Measurements from ENCODE around the gene RET.

The RET gene

DNA sequence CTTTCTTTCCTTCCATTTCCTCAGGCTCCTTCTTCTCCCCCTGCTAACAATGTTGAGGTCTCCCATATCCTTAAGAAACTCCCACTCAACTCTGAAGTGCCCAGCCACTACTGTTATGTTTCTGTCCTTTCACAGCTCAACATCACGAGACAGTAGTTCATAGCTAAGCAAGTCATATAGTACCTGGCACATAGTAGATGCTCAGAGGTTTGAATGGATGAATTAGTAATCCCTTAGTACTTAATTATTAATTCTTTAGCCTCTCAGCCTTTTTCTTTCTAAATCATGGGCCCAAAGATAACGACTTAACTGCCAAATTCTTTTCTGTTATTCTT lies 84.0 kb downstream of the RET start:
- no peaks in the 10 kb centered on the region for H4K20me1 ChIP-seq (ENCODE audit: control insufficient read depth, insufficient read depth, low read depth, low read length)
- no peaks in the 10 kb centered on the region for H3K4me1 ChIP-seq (ENCODE audit: control insufficient read depth, low read length)
- peaks cover 12% of the 10 kb centered on the region for H3K36me3 ChIP-seq (ENCODE audit: control insufficient read depth, low read length)
- no peak overlapping the region for H3K4me2 ChIP-seq (ENCODE audit: low read length)
- TF ChIP-seq EZH2phosphoT487 (IDR thresholded peaks at IDR 0.05; ENCODE audit: borderline replicate concordance, low read length): no peak
- TF ChIP-seq, protein P1, sequence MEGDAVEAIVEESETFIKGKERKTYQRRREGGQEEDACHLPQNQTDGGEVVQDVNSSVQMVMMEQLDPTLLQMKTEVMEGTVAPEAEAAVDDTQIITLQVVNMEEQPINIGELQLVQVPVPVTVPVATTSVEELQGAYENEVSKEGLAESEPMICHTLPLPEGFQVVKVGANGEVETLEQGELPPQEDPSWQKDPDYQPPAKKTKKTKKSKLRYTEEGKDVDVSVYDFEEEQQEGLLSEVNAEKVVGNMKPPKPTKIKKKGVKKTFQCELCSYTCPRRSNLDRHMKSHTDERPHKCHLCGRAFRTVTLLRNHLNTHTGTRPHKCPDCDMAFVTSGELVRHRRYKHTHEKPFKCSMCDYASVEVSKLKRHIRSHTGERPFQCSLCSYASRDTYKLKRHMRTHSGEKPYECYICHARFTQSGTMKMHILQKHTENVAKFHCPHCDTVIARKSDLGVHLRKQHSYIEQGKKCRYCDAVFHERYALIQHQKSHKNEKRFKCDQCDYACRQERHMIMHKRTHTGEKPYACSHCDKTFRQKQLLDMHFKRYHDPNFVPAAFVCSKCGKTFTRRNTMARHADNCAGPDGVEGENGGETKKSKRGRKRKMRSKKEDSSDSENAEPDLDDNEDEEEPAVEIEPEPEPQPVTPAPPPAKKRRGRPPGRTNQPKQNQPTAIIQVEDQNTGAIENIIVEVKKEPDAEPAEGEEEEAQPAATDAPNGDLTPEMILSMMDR (IDR thresholded peaks at IDR 0.05; ENCODE audit: low read depth, low read length, poor library complexity, severe bottlenecking): no peak
- H3K79me2 ChIP-seq (ENCODE audit: control insufficient read depth, low read length): peaks cover 7% of the 10 kb centered on the region
- H3K27me3 ChIP-seq (ENCODE audit: control insufficient read depth, low read length): no peaks in the 10 kb centered on the region
- H3K9me3 ChIP-seq (ENCODE audit: control insufficient read depth, insufficient read depth, low read length): no peaks in the 10 kb centered on the region
- no peaks in the 10 kb centered on the region for H3K9me2 ChIP-seq (replicated peaks; ENCODE audit: control insufficient read depth, low read length)
- H3F3A ChIP-seq (ENCODE audit: control insufficient read depth, insufficient read depth): no peaks in the 10 kb centered on the region
- no peak overlapping the region for H3K27ac ChIP-seq (ENCODE audit: low read depth, low read length)
- no peak overlapping the region for H3K4me3 ChIP-seq (ENCODE audit: low read length)

DNA sequence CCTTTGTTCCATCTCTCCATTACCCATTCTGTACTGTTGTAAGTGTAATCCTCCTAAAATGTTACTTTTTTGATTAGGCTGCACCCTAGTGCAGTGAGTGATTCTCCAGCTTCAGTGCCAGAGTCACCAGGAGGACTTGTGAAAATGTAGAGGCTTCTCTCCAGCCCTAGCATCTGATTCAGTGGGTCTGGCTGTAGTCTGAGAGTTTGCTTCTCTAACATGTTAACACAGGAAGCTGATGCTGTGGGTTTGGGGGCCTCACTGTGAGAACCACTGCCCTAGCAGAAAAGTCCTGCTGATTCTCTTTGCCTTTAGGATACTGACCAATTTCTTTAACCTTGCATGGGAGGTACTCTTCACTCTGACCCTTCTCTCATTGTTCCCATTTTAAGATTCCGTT lies 85.7 kb downstream of the RET start:
- H3K27me3 ChIP-seq (ENCODE audit: control insufficient read depth, low read length): no peaks in the 10 kb centered on the region
- no peak overlapping the region for H3K4me2 ChIP-seq (ENCODE audit: low read length)
- no peaks in the 10 kb centered on the region for H3K9me2 ChIP-seq (replicated peaks; ENCODE audit: control insufficient read depth, low read length)
- no peaks in the 10 kb centered on the region for H3K79me2 ChIP-seq (ENCODE audit: control insufficient read depth, low read length)
- H3K36me3 ChIP-seq (ENCODE audit: control insufficient read depth, low read length): peaks cover 12% of the 10 kb centered on the region
- no peaks in the 10 kb centered on the region for H3F3A ChIP-seq (ENCODE audit: control insufficient read depth, insufficient read depth)
- no peak overlapping the region for H3K4me3 ChIP-seq (ENCODE audit: low read length)
- no peaks in the 10 kb centered on the region for H4K20me1 ChIP-seq (ENCODE audit: control insufficient read depth, insufficient read depth, low read depth, low read length)
- H3K4me1 ChIP-seq (ENCODE audit: control insufficient read depth, low read length): no peaks in the 10 kb centered on the region
- TF ChIP-seq, protein P1 (IDR thresholded peaks at IDR 0.05; ENCODE audit: low read depth, low read length, poor library complexity, severe bottlenecking): no peak
- no peak for TF ChIP-seq EZH2phosphoT487 (IDR thresholded peaks at IDR 0.05; ENCODE audit: borderline replicate concordance, low read length)
- no peak overlapping the region for H3K27ac ChIP-seq (ENCODE audit: low read depth, low read length)
- no peaks in the 10 kb centered on the region for H3K9me3 ChIP-seq (ENCODE audit: control insufficient read depth, insufficient read depth, low read length)

DNA sequence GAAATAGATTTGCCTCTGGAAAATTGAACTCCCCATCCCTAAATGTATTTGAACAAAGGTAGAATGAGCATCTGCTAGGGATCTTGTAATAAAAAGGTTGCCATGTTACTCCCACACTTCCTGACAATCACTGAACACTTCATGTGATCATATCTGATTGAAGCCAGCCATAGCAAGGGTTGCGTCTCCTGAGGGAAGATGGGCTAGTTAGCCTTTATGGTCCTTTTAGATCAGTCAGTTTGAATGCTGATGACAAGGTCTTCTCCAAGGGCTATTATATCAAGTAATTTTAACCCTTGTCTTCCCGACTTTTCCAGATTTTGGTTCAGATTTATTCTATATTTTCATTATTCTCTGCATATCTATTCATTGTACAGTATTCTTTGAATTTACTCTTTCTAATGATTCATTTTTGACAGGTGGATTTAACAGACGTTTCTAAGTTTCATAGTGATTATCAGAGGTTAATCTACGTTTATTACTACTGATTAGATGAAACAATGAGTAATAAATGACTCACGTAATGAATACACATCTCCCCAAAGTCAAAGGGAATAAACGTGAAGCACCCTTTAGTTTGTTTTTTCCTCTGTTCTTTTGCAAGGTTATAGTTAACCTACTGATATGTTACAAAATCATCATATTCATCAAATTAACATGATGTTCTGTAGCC lies 89.5 kb downstream of the RET start:
- H3K9me2 ChIP-seq (replicated peaks; ENCODE audit: control insufficient read depth, low read length): no peaks in the 10 kb centered on the region
- no peaks in the 10 kb centered on the region for H3F3A ChIP-seq (ENCODE audit: control insufficient read depth, insufficient read depth)
- H3K79me2 ChIP-seq (ENCODE audit: control insufficient read depth, low read length): no peaks in the 10 kb centered on the region
- TF ChIP-seq EZH2phosphoT487 (IDR thresholded peaks at IDR 0.05; ENCODE audit: borderline replicate concordance, low read length): no peak
- TF ChIP-seq, protein P1 (IDR thresholded peaks at IDR 0.05; ENCODE audit: low read depth, low read length, poor library complexity, severe bottlenecking): no peak
- H4K20me1 ChIP-seq (ENCODE audit: control insufficient read depth, insufficient read depth, low read depth, low read length): no peaks in the 10 kb centered on the region
- H3K27ac ChIP-seq (ENCODE audit: low read depth, low read length): no peak overlapping the region
- H3K36me3 ChIP-seq (ENCODE audit: control insufficient read depth, low read length): peaks cover 9% of the 10 kb centered on the region
- no peak overlapping the region for H3K4me3 ChIP-seq (ENCODE audit: low read length)
- no peaks in the 10 kb centered on the region for H3K27me3 ChIP-seq (ENCODE audit: control insufficient read depth, low read length)
- no peaks in the 10 kb centered on the region for H3K4me1 ChIP-seq (ENCODE audit: control insufficient read depth, low read length)
- no peak overlapping the region for H3K4me2 ChIP-seq (ENCODE audit: low read length)
- H3K9me3 ChIP-seq (ENCODE audit: control insufficient read depth, insufficient read depth, low read length): no peaks in the 10 kb centered on the region

Data from DOHH2 (cell line).